Heart left ventricle (tissue), 13 donors: ENCODE results near the gene RTP2.

Experiments used
- CTCF ChIP-seq, 12 donors: fragments of 200-600 bp; sonication (generic) in 4 of 12; IDR thresholded peaks; one replicate each; pipeline versions ENCODE4 v1.5.0 to v1.8.0; 2018 to 2022; ENCODE audit warnings: antibody characterized with exemption in 12 of 12, mild to moderate bottlenecking in 5 of 12
- POLR2A ChIP-seq, 2 donors: fragments of 450-650 bp; IDR thresholded peaks; one replicate each; pipeline ENCODE4 v1.6.1; 2017; ENCODE audit warnings: antibody characterized with exemption in 2 of 2, mild to moderate bottlenecking in 2 of 2, moderate library complexity in 2 of 2
- donor health status: ischemic (EF 13 %, LVEDD 7.1; RV severe dilation, severe dysfunction).
- donor health status: DM: no; HTN: yes; CAD: no.
- donor health status: DM: no; HTN: no; CAD: no.
- donor health status: ischemic (EF 25% LVEDD 6.9; RV normal size, moderate dysfunction).
- donor health status: ischemic (EF 25% LVEDD 5.7; RV mildly dilated, moderate dysfunction).
- donor health status: ischemic (EF 35%, LVEDD 5.7; RV mildly dilated, moderate dysfunction).
- donor health status: nonischemic (EF 11% LVEDD 7.7; RV severe dilation, severe dysfunction).
- donor health status: DM: yes; HTN: yes; CAD: no.
- donor health status: PGD.
- donor health status: ischemic (EF 29% LVEDD 5.4; RV normal size, mild dysfunction).
- donor health status: nonischemic (EF 23%, LVEDD 6.1; RV moderate dilation, normal function).

- TF ChIP-seq CTCF (IDR thresholded peaks at IDR 0.05) (no peak), POLR2A (IDR thresholded peaks at IDR 0.05) (peak in 1 of 2 donors; percentile 23)
Observed at GRCh38 chr3:187750006-187750512, 47.7 kb upstream of the RTP2 start.
